ENCODE measurements around the gene LAMC2. TPM values are rescaled to one million over a fixed set of nuclear protein-coding genes. Genes with fewer than 3 reads are reported as not detected.

Gene LAMC2
- total and polyA plus RNA-seq, 2 experiments from 2014 or later: 0.42 to 0.43 TPM

DNA sequence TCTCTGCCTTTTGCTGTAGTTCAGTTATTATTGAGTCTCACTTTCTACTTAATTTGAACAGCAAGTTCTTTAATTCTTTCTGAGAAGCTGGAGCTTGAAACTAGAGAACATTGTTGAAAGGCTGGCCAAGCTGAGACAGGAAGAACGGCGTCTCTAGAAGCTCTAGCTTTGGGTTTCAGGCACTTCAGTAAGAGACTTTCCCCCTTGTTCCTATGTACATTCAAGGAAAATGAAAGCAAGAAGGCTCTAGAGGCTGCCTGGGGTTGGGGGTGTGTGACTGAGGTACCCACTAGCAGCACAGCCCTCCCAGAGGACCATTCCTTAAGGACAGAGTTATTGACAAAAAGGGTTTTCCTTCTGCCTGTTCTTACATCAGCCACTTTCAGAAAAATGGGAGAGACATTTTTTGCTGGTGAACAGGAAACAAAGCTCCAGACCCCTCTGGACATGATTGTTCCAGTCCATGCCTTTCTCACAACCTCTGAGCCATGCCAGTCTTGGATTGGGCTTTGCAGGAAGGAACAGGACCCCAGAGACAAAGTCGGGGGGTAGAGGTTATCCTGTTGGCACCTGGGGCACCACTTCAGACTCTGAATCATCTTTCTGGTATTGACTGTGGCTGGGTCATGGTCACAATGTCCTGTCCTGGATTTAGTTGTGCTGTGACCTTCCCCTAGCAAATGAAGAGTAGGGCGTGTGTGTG is 63.1 kb downstream of the LAMC2 start:
- Histone ChIP-seq H3K4me3 (no peak overlapping the region), H3K9me3 (ENCODE audit: low read depth) (no peaks in the 10 kb centered on the region), H3K4me1 (ENCODE audit: low read depth) (no peaks in the 10 kb centered on the region), H3K27ac (no peak overlapping the region), H3K27me3 (no peaks in the 10 kb centered on the region), H3K36me3 (no peaks in the 10 kb centered on the region)
- no peak for DNase-seq (ENCODE audit: low read depth in 1 of 2, low spot score in 1 of 2)
- TF ChIP-seq, protein P1, sequence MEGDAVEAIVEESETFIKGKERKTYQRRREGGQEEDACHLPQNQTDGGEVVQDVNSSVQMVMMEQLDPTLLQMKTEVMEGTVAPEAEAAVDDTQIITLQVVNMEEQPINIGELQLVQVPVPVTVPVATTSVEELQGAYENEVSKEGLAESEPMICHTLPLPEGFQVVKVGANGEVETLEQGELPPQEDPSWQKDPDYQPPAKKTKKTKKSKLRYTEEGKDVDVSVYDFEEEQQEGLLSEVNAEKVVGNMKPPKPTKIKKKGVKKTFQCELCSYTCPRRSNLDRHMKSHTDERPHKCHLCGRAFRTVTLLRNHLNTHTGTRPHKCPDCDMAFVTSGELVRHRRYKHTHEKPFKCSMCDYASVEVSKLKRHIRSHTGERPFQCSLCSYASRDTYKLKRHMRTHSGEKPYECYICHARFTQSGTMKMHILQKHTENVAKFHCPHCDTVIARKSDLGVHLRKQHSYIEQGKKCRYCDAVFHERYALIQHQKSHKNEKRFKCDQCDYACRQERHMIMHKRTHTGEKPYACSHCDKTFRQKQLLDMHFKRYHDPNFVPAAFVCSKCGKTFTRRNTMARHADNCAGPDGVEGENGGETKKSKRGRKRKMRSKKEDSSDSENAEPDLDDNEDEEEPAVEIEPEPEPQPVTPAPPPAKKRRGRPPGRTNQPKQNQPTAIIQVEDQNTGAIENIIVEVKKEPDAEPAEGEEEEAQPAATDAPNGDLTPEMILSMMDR (IDR thresholded peaks at IDR 0.05; ENCODE audit: low read depth, low read length): no peak

DNA sequence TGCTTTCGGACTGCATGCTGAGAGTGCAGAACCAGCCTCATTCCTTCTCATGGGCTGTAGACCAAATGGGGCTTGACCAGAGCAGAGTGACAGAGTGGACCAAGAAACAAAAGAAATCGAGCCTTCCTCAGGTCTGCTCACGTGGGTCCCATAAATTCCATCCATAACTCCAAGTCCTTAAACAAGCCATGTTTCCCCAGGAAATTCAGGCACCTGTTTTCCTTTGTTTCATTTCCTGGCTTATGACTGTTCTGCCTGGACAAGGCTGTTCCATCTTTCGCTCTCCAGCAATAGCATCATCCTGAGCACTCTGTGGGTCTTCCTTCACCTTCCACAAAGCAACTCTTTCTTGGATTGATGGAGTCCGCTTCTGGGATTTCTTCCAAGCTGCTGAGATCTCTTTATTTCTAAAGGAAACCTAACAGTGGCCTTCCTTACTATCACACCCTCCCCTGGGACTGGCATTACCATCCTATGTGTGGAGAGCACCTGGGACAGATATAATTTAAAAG is 63.9 kb downstream of the LAMC2 start:
- TF ChIP-seq, protein P1 (IDR thresholded peaks at IDR 0.05; ENCODE audit: low read depth, low read length): no peak
- H3K27ac ChIP-seq: no peak overlapping the region
- no peaks in the 10 kb centered on the region for H3K27me3 ChIP-seq
- no peak overlapping the region for H3K4me3 ChIP-seq
- no peaks in the 10 kb centered on the region for H3K9me3 ChIP-seq (ENCODE audit: low read depth)
- no peaks in the 10 kb centered on the region for H3K36me3 ChIP-seq
- no peaks in the 10 kb centered on the region for H3K4me1 ChIP-seq (ENCODE audit: low read depth)
- no peak for DNase-seq (ENCODE audit: low read depth in 1 of 2, low spot score in 1 of 2)

DNA sequence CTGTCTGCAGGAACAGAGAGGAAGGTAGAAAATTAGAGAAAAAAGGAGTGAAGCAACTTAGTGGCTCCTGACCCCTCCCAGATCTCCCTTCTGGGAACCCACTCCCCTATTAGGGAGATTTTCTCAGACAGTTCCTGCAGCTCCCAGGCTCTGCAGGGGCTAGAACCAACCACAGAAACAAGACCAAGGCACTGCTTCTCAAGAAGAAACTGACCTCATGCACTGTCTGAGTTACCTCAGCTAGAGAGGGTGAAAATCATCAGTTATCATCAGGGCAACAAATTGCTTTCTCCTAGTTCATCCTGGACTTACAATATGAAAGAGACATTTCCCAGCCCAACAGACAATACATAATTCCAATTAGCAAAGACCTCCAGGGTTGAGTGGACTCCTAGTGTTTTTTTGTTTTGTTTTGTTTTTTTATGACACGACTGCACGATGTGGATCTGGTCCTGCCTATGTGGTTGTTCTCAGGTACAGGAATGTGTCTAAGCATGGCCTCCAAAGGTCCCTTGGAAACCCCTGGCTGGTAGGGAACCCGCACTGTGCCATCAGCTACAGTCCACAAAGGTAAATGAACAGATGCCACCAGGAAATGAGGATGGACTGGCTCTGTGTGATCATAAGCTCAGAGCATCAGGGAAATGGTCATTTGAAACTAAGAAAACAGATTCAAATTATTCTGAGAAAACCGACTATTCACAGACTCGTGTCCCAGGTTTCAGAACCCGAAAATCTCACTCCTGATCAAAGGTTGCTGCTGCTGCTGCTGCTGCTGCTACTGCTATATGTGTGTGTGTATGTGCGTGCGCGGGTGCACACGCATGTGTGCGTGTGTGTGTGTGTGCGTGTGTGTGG is 65.3 kb downstream of the LAMC2 start:
- no peaks in the 10 kb centered on the region for H3K27me3 ChIP-seq
- TF ChIP-seq, protein P1 (IDR thresholded peaks at IDR 0.05; ENCODE audit: low read depth, low read length): no peak
- H3K4me1 ChIP-seq (ENCODE audit: low read depth): no peaks in the 10 kb centered on the region
- no peak for DNase-seq (ENCODE audit: low read depth in 1 of 2, low spot score in 1 of 2)
- no peak overlapping the region for H3K27ac ChIP-seq
- no peaks in the 10 kb centered on the region for H3K9me3 ChIP-seq (ENCODE audit: low read depth)
- H3K36me3 ChIP-seq: no peaks in the 10 kb centered on the region
- H3K4me3 ChIP-seq: no peak overlapping the region

DNA sequence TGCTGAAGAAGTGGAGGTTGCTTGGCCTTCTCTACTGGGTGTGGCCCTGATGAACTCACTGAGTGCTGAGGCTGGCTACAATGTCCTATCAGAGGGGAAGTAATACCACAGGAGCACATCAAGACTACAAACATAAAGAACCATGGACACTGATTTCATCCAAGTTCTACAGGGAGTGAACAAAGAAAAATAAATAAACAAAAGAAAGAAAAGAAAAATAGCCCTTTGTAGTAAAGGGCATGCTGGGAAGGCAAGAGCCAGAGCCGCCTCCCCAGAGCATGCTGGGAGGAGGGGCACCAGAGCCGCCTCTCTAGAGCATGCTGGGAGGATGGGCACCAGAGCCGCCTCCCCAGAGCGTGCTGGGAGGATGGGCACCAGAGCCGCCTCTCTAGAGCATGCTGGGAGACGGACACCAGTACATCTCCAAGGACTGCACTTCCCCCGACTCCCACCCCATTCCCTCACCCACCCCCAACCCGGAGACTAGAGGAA is 65.9 kb downstream of the LAMC2 start:
- DNase-seq (ENCODE audit: low read depth in 1 of 2, low spot score in 1 of 2): no peak
- Histone ChIP-seq H3K4me1 (ENCODE audit: low read depth) (no peaks in the 10 kb centered on the region), H3K27me3 (no peaks in the 10 kb centered on the region), H3K9me3 (ENCODE audit: low read depth) (no peaks in the 10 kb centered on the region), H3K36me3 (no peaks in the 10 kb centered on the region), H3K27ac (no peak overlapping the region), H3K4me3 (no peak overlapping the region)
- TF ChIP-seq, protein P1 (IDR thresholded peaks at IDR 0.05; ENCODE audit: low read depth, low read length): no peak

DNA sequence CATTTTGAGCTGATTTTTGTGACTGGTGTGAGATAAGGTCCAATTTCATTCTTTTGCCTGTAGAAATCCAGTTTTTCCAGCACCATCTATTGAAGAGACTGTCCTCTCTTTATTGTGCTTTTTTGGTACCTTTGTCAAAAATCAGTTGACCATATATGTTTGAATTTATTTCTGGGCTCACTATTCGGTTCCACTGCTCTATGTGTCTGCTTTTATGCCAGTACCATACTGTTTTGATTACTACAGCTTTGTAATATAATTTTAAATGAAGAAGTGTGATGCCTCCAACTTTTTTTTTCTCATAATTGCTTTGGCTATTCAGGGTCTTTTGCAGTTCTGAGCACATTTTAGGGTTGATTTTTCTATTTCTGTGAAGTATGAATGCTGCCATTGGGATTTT is 69.0 kb downstream of the LAMC2 start:
- Histone ChIP-seq H3K9me3 (ENCODE audit: low read depth) (no peaks in the 10 kb centered on the region), H3K27ac (no peak overlapping the region), H3K4me1 (ENCODE audit: low read depth) (no peaks in the 10 kb centered on the region), H3K27me3 (no peaks in the 10 kb centered on the region), H3K36me3 (no peaks in the 10 kb centered on the region), H3K4me3 (no peak overlapping the region)
- DNase-seq (ENCODE audit: low read depth in 1 of 2, low spot score in 1 of 2): no peak
- TF ChIP-seq, protein P1 (IDR thresholded peaks at IDR 0.05; ENCODE audit: low read depth, low read length): no peak
